IPS-15b (cell line): ENCODE results near the gene VPS13C.

Experiments used
- H3K27me3 ChIP-seq: one replicate; pipeline ENCODE4 v1.6.1; 2013; ENCODE audit warnings: low read length; ENCODE audit not compliant: control insufficient read depth, insufficient read depth
- H3K36me3 ChIP-seq: one replicate; pipeline ENCODE4 v1.6.1; 2013; ENCODE audit warnings: low read length; ENCODE audit not compliant: control insufficient read depth, insufficient read depth
- H3K4me1 ChIP-seq: one replicate; pipeline ENCODE4 v1.6.1; 2013; ENCODE audit warnings: mild to moderate bottlenecking, low read length; ENCODE audit not compliant: control insufficient read depth, insufficient read depth
- H3K4me3 ChIP-seq: one replicate; pipeline ENCODE4 v1.5.1; 2013; ENCODE audit warnings: low read depth, low read length
- H3K9ac ChIP-seq: one replicate; pipeline ENCODE4 v1.6.1; 2013; ENCODE audit warnings: low read depth, mild to moderate bottlenecking, low read length
- H3K9me3 ChIP-seq: one replicate; pipeline ENCODE4 v1.6.1; 2013; ENCODE audit warnings: mild to moderate bottlenecking, low read length; ENCODE audit not compliant: control insufficient read depth, insufficient read depth

VPS13C gene

GRCh38 chr15:62060113-62060895, at the start of gene VPS13C:
VPS13C (minus strand) TSS chr15:62060447; CDS start chr15:62060374, 73 bp downstream.
- Histone ChIP-seq H3K4me3 (peak within 1 kb of the TSS; percentile 80), H3K9me3 (no peaks in the 10 kb centered on the region), H3K4me1 (peaks cover 4% of the 10 kb centered on the region), H3K27me3 (peaks cover 36% of the 10 kb centered on the region), H3K9ac (peak within 1 kb of the TSS; percentile 26), H3K36me3 (no peaks in the 10 kb centered on the region)

- Histone ChIP-seq H3K4me3 (no peak overlapping the region), H3K4me1 (no peaks in the 10 kb centered on the region), H3K9me3 (no peaks in the 10 kb centered on the region), H3K36me3 (no peaks in the 10 kb centered on the region), H3K27me3 (no peaks in the 10 kb centered on the region), H3K9ac (no peak overlapping the region)
Measured at GRCh38 chr15:62109437-62109836, 49.2 kb upstream of the VPS13C start.

GRCh38 chr15:62108411-62108810, 48.2 kb upstream of the VPS13C start:
- Histone ChIP-seq H3K36me3 (no peaks in the 10 kb centered on the region), H3K27me3 (no peaks in the 10 kb centered on the region), H3K9me3 (no peaks in the 10 kb centered on the region), H3K4me3 (no peak overlapping the region), H3K4me1 (no peaks in the 10 kb centered on the region), H3K9ac (no peak overlapping the region)

GRCh38 chr15:62107571-62108121, 47.4 kb upstream of the VPS13C start:
- Histone ChIP-seq H3K9ac (no peak overlapping the region), H3K4me1 (no peaks in the 10 kb centered on the region), H3K4me3 (no peak overlapping the region), H3K36me3 (no peaks in the 10 kb centered on the region), H3K9me3 (no peaks in the 10 kb centered on the region), H3K27me3 (no peaks in the 10 kb centered on the region)

- no peak overlapping the region for H3K4me3 ChIP-seq
- H3K9me3 ChIP-seq, result no peaks in the 10 kb centered on the region
- H3K4me1 ChIP-seq, result no peaks in the 10 kb centered on the region
- no peak overlapping the region for H3K9ac ChIP-seq
- H3K36me3 ChIP-seq, result no peaks in the 10 kb centered on the region
- H3K27me3 ChIP-seq, result no peaks in the 10 kb centered on the region
Measured at GRCh38 chr15:62106096-62106495, 45.8 kb upstream of the VPS13C start.

- H3K4me1 ChIP-seq, result no peaks in the 10 kb centered on the region
- H3K36me3 ChIP-seq, result no peaks in the 10 kb centered on the region
- no peaks in the 10 kb centered on the region for H3K27me3 ChIP-seq
- no peak overlapping the region for H3K4me3 ChIP-seq
- H3K9ac ChIP-seq, result no peak overlapping the region
- H3K9me3 ChIP-seq, result no peaks in the 10 kb centered on the region
Measured at GRCh38 chr15:62105266-62105665, 45.0 kb upstream of the VPS13C start.

GRCh38 chr15:62104846-62105245, 44.6 kb upstream of the VPS13C start:
- Histone ChIP-seq H3K4me1 (no peaks in the 10 kb centered on the region), H3K36me3 (no peaks in the 10 kb centered on the region), H3K4me3 (no peak overlapping the region), H3K9ac (no peak overlapping the region), H3K9me3 (no peaks in the 10 kb centered on the region), H3K27me3 (no peaks in the 10 kb centered on the region)

- no peaks in the 10 kb centered on the region for H3K36me3 ChIP-seq
- H3K9ac ChIP-seq, result no peak overlapping the region
- H3K9me3 ChIP-seq, result no peaks in the 10 kb centered on the region
- H3K4me3 ChIP-seq, result no peak overlapping the region
- H3K4me1 ChIP-seq, result no peaks in the 10 kb centered on the region
- H3K27me3 ChIP-seq, result no peaks in the 10 kb centered on the region
Measured at GRCh38 chr15:62104401-62104800, 44.2 kb upstream of the VPS13C start.

- Histone ChIP-seq H3K4me1 (no peaks in the 10 kb centered on the region), H3K9me3 (no peaks in the 10 kb centered on the region), H3K27me3 (no peaks in the 10 kb centered on the region), H3K4me3 (no peak overlapping the region), H3K36me3 (no peaks in the 10 kb centered on the region), H3K9ac (no peak overlapping the region)
Measured at GRCh38 chr15:62103431-62103830, 43.2 kb upstream of the VPS13C start.

GRCh38 chr15:62099094-62099601, 38.9 kb upstream of the VPS13C start:
- Histone ChIP-seq H3K4me3 (no peak overlapping the region), H3K27me3 (no peaks in the 10 kb centered on the region), H3K9me3 (no peaks in the 10 kb centered on the region), H3K36me3 (no peaks in the 10 kb centered on the region), H3K4me1 (no peaks in the 10 kb centered on the region), H3K9ac (no peak overlapping the region)

- Histone ChIP-seq H3K36me3 (no peaks in the 10 kb centered on the region), H3K4me3 (no peak overlapping the region), H3K27me3 (no peaks in the 10 kb centered on the region), H3K4me1 (no peaks in the 10 kb centered on the region), H3K9me3 (no peaks in the 10 kb centered on the region), H3K9ac (no peak overlapping the region)
Measured at GRCh38 chr15:62094388-62094787, 34.1 kb upstream of the VPS13C start.

GRCh38 chr15:62093809-62094208, 33.6 kb upstream of the VPS13C start:
- Histone ChIP-seq H3K4me1 (no peaks in the 10 kb centered on the region), H3K4me3 (no peak overlapping the region), H3K27me3 (no peaks in the 10 kb centered on the region), H3K9me3 (no peaks in the 10 kb centered on the region), H3K9ac (no peak overlapping the region), H3K36me3 (no peaks in the 10 kb centered on the region)
